Measurements from ENCODE around the gene COG2.

The COG2 gene

DNA sequence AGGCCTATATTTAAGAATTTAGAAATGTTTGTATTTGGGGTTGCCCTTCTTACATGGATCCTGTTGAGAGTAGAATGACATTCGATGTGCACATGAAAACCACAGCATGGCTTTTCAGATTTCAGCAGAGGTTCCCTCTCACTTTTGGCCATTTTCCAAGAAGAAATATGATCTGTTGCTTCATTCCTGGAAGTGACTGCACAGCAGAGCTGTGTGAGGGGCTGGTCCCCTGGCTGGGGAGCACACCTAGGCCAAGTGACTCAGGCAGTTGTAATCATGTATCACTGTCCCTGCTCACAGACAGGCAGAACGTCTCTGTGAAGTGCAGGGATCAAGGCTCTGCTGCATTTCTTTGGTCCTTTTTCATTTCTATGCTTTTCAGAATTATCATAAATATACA is 39.3 kb downstream of the COG2 start:
- FAIRE-seq (no peak), DNase-seq (ENCODE audit: insufficient read length, low spot score) (no peak)
- TF ChIP-seq POLR2A (IDR thresholded peaks at IDR 0.05; ENCODE audit: low read depth, low read length), result no peak
- TF ChIP-seq PAX5 (IDR thresholded peaks at IDR 0.05; ENCODE audit: insufficient read depth, low read length, severe bottlenecking), result no peak
- no peak for TF ChIP-seq POU2F2 (IDR thresholded peaks at IDR 0.05; ENCODE audit: low read depth, low read length)
- no peak for TF ChIP-seq SPI1 (IDR thresholded peaks at IDR 0.05; ENCODE audit: low read depth, low read length)
- TF ChIP-seq TAF1 (IDR thresholded peaks at IDR 0.05; ENCODE audit: low read depth, low read length), result no peak
- no peak for TF ChIP-seq POLR2AphosphoS5 (IDR thresholded peaks at IDR 0.05; ENCODE audit: low read depth, low read length)

DNA sequence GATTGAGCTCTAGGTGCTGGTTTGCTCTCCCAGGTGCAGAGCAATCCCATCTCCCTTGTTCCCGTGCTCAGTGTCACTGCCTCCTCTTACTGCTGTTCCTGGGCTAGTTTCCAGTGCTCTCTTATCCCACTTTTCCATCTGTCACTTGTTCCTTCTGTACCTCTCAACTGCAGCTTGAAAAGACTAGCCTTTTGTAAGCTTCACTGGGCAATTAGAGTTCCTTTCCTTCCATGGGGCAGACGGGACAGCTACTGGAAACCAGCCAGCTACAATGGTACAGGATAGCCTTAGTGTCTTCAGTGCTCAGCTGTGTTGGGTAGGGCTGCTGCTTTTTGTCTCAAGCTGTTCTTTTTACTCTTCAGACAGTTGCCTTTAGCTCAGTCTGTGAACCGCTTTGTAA is 40.0 kb downstream of the COG2 start:
- TF ChIP-seq POU2F2 (IDR thresholded peaks at IDR 0.05; ENCODE audit: low read depth, low read length) (no peak), POLR2A (IDR thresholded peaks at IDR 0.05; ENCODE audit: low read depth, low read length) (no peak), SPI1 (IDR thresholded peaks at IDR 0.05; ENCODE audit: low read depth, low read length) (no peak), PAX5 (IDR thresholded peaks at IDR 0.05; ENCODE audit: insufficient read depth, low read length, severe bottlenecking) (no peak), POLR2AphosphoS5 (IDR thresholded peaks at IDR 0.05; ENCODE audit: low read depth, low read length) (no peak), TAF1 (IDR thresholded peaks at IDR 0.05; ENCODE audit: low read depth, low read length) (no peak)
- DNase-seq (ENCODE audit: insufficient read length, low spot score), result no peak
- FAIRE-seq, result no peak

DNA sequence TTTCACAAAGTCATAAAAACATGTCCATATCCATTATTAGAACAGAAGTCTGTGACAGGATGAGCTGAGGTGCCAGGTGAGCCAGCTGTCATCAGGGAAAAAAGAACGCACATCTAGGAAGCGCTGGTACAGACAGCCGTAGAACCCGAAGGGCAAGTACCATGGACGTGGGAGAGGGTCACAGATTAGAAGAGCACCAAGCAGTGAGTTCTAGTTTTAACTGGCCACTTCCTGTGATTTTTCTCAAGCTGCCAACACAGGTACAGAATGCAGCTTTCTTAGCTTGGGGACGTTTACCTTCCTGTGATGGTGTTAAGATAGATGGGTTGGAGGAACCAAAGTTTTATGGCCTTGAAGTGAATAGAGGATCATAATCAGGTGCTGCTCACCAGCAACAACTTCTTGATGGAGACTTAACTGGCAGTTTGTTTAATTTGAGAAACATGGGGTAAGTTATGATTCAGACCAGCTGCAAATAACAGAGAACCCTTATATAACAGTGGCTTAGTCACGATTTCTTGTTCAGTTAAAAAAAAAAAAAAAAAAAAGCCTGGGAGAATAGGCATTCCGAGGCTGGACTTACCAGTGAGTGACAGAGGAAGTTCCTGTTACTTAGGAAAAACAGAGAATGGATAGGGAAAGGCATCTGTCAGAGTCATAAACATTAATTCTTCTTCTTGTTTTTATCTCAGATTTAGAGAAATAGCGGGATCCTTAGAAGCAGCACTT is 40.8 kb downstream of the COG2 start:
- DNase-seq (ENCODE audit: insufficient read length, low spot score), result no peak
- no peak for TF ChIP-seq POU2F2 (IDR thresholded peaks at IDR 0.05; ENCODE audit: low read depth, low read length)
- no peak for TF ChIP-seq TAF1 (IDR thresholded peaks at IDR 0.05; ENCODE audit: low read depth, low read length)
- TF ChIP-seq POLR2AphosphoS5 (IDR thresholded peaks at IDR 0.05; ENCODE audit: low read depth, low read length), result no peak
- TF ChIP-seq SPI1 (IDR thresholded peaks at IDR 0.05; ENCODE audit: low read depth, low read length), result no peak
- no peak for TF ChIP-seq PAX5 (IDR thresholded peaks at IDR 0.05; ENCODE audit: insufficient read depth, low read length, severe bottlenecking)
- TF ChIP-seq POLR2A (IDR thresholded peaks at IDR 0.05; ENCODE audit: low read depth, low read length), result no peak
- FAIRE-seq, result peak; percentile 59

DNA sequence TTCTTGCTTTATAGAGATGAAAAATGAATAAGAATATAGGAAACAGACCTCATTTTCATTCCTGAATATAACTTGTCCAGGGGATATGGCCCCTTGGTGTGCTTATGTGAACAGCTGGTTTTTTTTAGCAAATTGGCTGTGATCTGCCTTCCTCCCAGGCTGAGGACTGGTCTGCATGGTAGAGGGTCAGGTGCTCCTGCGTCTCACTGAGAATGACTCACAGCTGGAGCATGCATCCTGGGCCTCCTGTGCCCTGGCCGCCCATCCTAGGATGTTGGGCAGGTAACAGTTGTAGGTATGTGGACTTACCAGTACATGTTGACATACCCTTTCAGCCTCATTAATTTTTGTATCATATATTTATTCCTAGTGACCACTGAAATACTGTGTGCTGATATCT is 41.9 kb downstream of the COG2 start:
- TF ChIP-seq POU2F2 (IDR thresholded peaks at IDR 0.05; ENCODE audit: low read depth, low read length) (no peak), TAF1 (IDR thresholded peaks at IDR 0.05; ENCODE audit: low read depth, low read length) (no peak), SPI1 (IDR thresholded peaks at IDR 0.05; ENCODE audit: low read depth, low read length) (no peak), PAX5 (IDR thresholded peaks at IDR 0.05; ENCODE audit: insufficient read depth, low read length, severe bottlenecking) (no peak), POLR2A (IDR thresholded peaks at IDR 0.05; ENCODE audit: low read depth, low read length) (no peak), POLR2AphosphoS5 (IDR thresholded peaks at IDR 0.05; ENCODE audit: low read depth, low read length) (no peak)
- FAIRE-seq (no peak), DNase-seq (ENCODE audit: insufficient read length, low spot score) (no peak)

DNA sequence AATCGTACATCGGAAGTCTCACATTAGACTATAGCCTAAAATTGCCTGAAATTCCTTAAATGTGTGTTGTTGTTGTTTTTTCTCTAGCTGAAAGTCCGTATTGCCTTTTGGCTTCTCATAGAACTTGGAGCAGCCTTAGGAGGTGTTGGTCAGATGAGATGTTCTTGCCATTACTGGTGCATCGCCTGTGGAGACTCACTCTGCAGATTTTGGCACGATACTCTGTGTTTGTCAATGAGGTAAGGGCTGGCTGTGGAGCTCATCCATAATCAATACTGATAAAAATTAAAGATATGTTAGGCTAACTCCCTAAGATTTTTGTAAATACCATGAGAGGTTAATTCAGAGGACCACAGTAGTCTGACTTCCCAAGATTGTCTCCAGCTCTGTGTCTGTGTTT is 42.7 kb downstream of the COG2 start:
- FAIRE-seq, result no peak
- no peak for TF ChIP-seq POLR2A (IDR thresholded peaks at IDR 0.05; ENCODE audit: low read depth, low read length)
- no peak for TF ChIP-seq SPI1 (IDR thresholded peaks at IDR 0.05; ENCODE audit: low read depth, low read length)
- no peak for TF ChIP-seq POU2F2 (IDR thresholded peaks at IDR 0.05; ENCODE audit: low read depth, low read length)
- TF ChIP-seq POLR2AphosphoS5 (IDR thresholded peaks at IDR 0.05; ENCODE audit: low read depth, low read length), result no peak
- TF ChIP-seq PAX5 (IDR thresholded peaks at IDR 0.05; ENCODE audit: insufficient read depth, low read length, severe bottlenecking), result no peak
- no peak for TF ChIP-seq TAF1 (IDR thresholded peaks at IDR 0.05; ENCODE audit: low read depth, low read length)
- no peak for DNase-seq (ENCODE audit: insufficient read length, low spot score)

DNA sequence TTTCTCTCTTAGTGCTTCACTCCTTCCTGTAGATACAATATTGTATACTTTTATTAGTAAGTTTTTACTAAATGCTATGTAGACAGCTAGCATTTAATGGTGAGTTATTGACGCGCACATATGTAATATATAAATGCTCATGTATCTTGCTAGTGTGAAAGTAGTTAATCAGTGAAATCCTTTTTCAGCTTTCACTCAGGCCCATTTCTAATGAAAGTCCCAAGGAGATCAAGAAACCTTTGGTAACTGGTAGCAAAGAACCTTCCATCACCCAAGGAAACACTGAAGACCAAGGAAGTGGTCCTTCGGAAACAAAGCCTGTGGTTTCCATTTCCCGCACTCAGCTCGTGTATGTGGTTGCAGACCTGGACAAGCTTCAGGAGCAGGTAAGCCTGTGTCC is 44.5 kb downstream of the COG2 start:
- DNase-seq (ENCODE audit: insufficient read length, low spot score) (no peak), FAIRE-seq (no peak)

DNA sequence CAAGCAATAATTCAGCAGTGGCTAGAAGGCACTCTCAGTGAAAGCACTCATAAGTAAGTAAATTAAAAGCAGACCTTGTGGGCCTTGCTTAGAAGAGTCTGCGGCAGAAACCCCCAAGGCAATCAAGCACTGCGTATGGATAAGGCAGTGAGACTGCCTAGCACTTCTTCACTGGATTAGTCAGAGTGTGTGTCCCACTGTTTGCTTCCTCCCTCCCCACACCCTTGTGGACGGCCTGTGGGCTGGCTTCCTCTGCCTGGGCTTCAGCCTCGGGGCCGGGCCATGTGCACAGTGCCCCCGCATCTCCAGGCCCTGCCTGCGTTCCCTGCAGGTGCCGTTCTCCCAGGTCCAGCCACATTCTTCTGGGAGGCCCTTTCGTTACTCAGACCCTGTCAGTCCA is 47.8 kb downstream of the COG2 start:
- DNase-seq (ENCODE audit: insufficient read length, low spot score), result no peak
- FAIRE-seq, result no peak
- TF ChIP-seq POLR2A (IDR thresholded peaks at IDR 0.05; ENCODE audit: low read depth, low read length), result no peak
- TF ChIP-seq POLR2AphosphoS5 (IDR thresholded peaks at IDR 0.05; ENCODE audit: low read depth, low read length), result no peak
- TF ChIP-seq TAF1 (IDR thresholded peaks at IDR 0.05; ENCODE audit: low read depth, low read length), result no peak
- TF ChIP-seq SPI1 (IDR thresholded peaks at IDR 0.05; ENCODE audit: low read depth, low read length), result no peak
- TF ChIP-seq PAX5 (IDR thresholded peaks at IDR 0.05; ENCODE audit: insufficient read depth, low read length, severe bottlenecking), result no peak
- TF ChIP-seq POU2F2 (IDR thresholded peaks at IDR 0.05; ENCODE audit: low read depth, low read length), result no peak

More for the DNA sequence above, 44.5 kb downstream of the COG2 start:
- no peak for TF ChIP-seq TAF1 (IDR thresholded peaks at IDR 0.05; ENCODE audit: low read depth, low read length)
- TF ChIP-seq PAX5 (IDR thresholded peaks at IDR 0.05; ENCODE audit: insufficient read depth, low read length, severe bottlenecking), result no peak
- TF ChIP-seq POLR2A (IDR thresholded peaks at IDR 0.05; ENCODE audit: low read depth, low read length), result no peak
- no peak for TF ChIP-seq POLR2AphosphoS5 (IDR thresholded peaks at IDR 0.05; ENCODE audit: low read depth, low read length)
- TF ChIP-seq SPI1 (IDR thresholded peaks at IDR 0.05; ENCODE audit: low read depth, low read length), result no peak
- TF ChIP-seq POU2F2 (IDR thresholded peaks at IDR 0.05; ENCODE audit: low read depth, low read length), result no peak

DNA sequence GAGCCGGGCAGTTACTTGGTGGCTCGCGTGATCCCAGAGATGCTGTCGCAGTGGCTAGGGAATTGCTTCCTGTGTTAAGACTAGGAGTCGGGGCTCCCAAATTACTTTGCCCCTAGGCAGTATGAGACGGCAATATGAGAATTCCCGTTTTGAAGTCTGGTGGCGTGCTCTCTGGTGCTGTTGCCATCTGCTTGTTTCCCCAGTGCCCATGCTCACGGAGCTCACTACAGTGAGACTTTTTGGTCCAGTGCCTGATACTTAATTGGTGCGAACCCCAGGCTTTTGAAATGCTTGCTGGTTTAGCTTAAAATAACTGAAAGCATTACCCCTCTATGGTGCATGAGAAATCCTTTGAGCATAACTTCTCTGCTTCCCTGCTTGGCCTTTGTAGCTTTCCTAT is 49.3 kb downstream of the COG2 start:
- TF ChIP-seq POLR2A (IDR thresholded peaks at IDR 0.05; ENCODE audit: low read depth, low read length) (no peak), PAX5 (IDR thresholded peaks at IDR 0.05; ENCODE audit: insufficient read depth, low read length, severe bottlenecking) (no peak), POLR2AphosphoS5 (IDR thresholded peaks at IDR 0.05; ENCODE audit: low read depth, low read length) (no peak), POU2F2 (IDR thresholded peaks at IDR 0.05; ENCODE audit: low read depth, low read length) (no peak), TAF1 (IDR thresholded peaks at IDR 0.05; ENCODE audit: low read depth, low read length) (no peak), SPI1 (IDR thresholded peaks at IDR 0.05; ENCODE audit: low read depth, low read length) (no peak)
- DNase-seq (ENCODE audit: insufficient read length, low spot score), result no peak
- no peak for FAIRE-seq

DNA sequence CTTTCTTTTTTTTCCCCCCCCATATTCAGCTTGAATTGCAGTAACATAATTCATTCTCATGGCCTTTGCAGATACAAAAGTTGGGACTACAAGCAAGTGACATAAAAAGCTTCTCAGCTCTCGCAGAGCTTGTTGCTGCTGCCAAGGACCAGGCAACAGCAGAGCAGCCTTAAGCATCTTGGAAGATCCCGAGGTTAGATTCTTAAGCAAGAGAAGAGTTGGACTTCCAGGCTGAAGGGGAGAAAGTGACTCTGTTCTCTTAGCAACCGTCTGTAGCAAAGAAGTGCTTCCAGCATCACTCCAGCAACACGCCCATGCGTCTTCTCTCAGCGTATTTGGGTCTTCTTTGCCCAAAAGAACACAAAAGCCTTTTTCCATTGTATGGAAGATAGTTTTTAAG is 50.9 kb downstream of the COG2 start:
- no peak for FAIRE-seq

DNA sequence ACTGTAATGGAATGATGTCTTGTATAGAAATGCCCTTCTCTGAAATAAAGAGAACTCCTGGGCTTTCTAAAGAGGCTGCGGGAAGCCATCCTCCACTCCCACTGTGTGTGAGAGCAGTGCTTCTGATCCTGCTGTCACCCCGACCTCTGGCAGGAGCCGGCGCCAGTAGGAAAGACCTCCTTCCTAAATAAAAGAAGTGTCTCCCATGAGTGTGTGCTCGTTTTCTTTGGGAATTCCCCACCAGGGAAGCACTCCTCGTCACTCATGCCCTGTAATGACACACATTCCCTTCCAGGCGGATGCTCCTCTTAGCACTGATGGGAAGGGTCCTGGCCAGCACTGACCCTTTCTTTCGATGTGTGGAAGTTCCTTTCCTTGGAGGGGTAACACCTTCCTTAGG is 51.5 kb downstream of the COG2 start:
- TF ChIP-seq POLR2AphosphoS5 (IDR thresholded peaks at IDR 0.05; ENCODE audit: low read depth, low read length), result no peak
- no peak for TF ChIP-seq TAF1 (IDR thresholded peaks at IDR 0.05; ENCODE audit: low read depth, low read length)
- no peak for TF ChIP-seq POLR2A (IDR thresholded peaks at IDR 0.05; ENCODE audit: low read depth, low read length)
- no peak for TF ChIP-seq POU2F2 (IDR thresholded peaks at IDR 0.05; ENCODE audit: low read depth, low read length)
- no peak for TF ChIP-seq SPI1 (IDR thresholded peaks at IDR 0.05; ENCODE audit: low read depth, low read length)
- TF ChIP-seq PAX5 (IDR thresholded peaks at IDR 0.05; ENCODE audit: insufficient read depth, low read length, severe bottlenecking), result no peak
- DNase-seq (ENCODE audit: insufficient read length, low spot score) (no peak), FAIRE-seq (no peak)

More for the DNA sequence above, 50.9 kb downstream of the COG2 start:
- no peak for TF ChIP-seq POU2F2 (IDR thresholded peaks at IDR 0.05; ENCODE audit: low read depth, low read length)
- DNase-seq (ENCODE audit: insufficient read length, low spot score), result no peak

All from GM12891 (cell line).